ENCODE results near the gene RBM23. TPM values are rescaled to one million over a fixed set of nuclear protein-coding genes. Genes with fewer than 3 reads are reported as not detected.
"Not testable (repeated sequence)": the region's sequence is repeated elsewhere in the genome, so short reads cannot be mapped to it uniquely, and the experiment has no call there.

Gene RBM23
- polyA plus RNA-seq, 1 donor from 2014 or later: 83.7 TPM

GRCh38 chr14:22852940-22853767, 65.8 kb downstream of the RBM23 start:
- no peaks in the 10 kb centered on the region for H3F3A ChIP-seq (ENCODE audit: insufficient read depth, low read length, poor library complexity, severe bottlenecking)
- H2AFZ ChIP-seq (ENCODE audit: low read depth, low read length): no peak overlapping the region
- no peaks in the 10 kb centered on the region for H3K36me3 ChIP-seq (ENCODE audit: insufficient read depth, low read length)
- no peak overlapping the region for H3K9ac ChIP-seq (ENCODE audit: low read length)
- no peaks in the 10 kb centered on the region for H4K20me1 ChIP-seq (ENCODE audit: insufficient read depth)
- H3K4me3 ChIP-seq (ENCODE audit: low read length): peak overlapping the region; percentile 45
- no peaks in the 10 kb centered on the region for H3K9me3 ChIP-seq (ENCODE audit: low read length)
- H3K9me2 ChIP-seq (ENCODE audit: insufficient read depth, low read length): no peaks in the 10 kb centered on the region
- H3K27me3 ChIP-seq (ENCODE audit: insufficient read depth, low read depth, low read length): no peaks in the 10 kb centered on the region
- H3K27ac ChIP-seq (ENCODE audit: low read length): no peak overlapping the region
- peak; percentile 74 for TF ChIP-seq CTCF (IDR thresholded peaks at IDR 0.05; ENCODE audit: poor library complexity, severe bottlenecking)
- no peak for TF ChIP-seq REST (IDR thresholded peaks at IDR 0.05; ENCODE audit: borderline replicate concordance)
- peak; percentile 73 for TF ChIP-seq RAD21 (conservative IDR thresholded peaks at IDR 0.05)
- peak; percentile 75 for TF ChIP-seq SMC3 (conservative IDR thresholded peaks at IDR 0.05; ENCODE audit: poor library complexity)
- TF ChIP-seq MXI1 (conservative IDR thresholded peaks at IDR 0.05; ENCODE audit: poor library complexity, severe bottlenecking): peak; percentile 33
- H3K79me2 ChIP-seq (replicated peaks; ENCODE audit: insufficient read depth, low read length): no peaks in the 10 kb centered on the region
- H3K4me2 ChIP-seq (ENCODE audit: low read length): no peak overlapping the region

- Histone ChIP-seq H3K4me2 (ENCODE audit: low read length) (no peak overlapping the region), H2AFZ (ENCODE audit: low read depth, low read length) (no peak overlapping the region), H4K20me1 (ENCODE audit: insufficient read depth) (no peaks in the 10 kb centered on the region), H3K27me3 (ENCODE audit: insufficient read depth, low read depth, low read length) (no peaks in the 10 kb centered on the region), H3K36me3 (ENCODE audit: insufficient read depth, low read length) (no peaks in the 10 kb centered on the region), H3K79me2 (replicated peaks; ENCODE audit: insufficient read depth, low read length) (no peaks in the 10 kb centered on the region), H3K27ac (ENCODE audit: low read length) (no peak overlapping the region), H3K9ac (ENCODE audit: low read length) (no peak overlapping the region), H3F3A (ENCODE audit: insufficient read depth, low read length, poor library complexity, severe bottlenecking) (no peaks in the 10 kb centered on the region), H3K4me3 (ENCODE audit: low read length) (no peak overlapping the region), H3K9me2 (ENCODE audit: insufficient read depth, low read length) (no peaks in the 10 kb centered on the region), H3K9me3 (ENCODE audit: low read length) (no peaks in the 10 kb centered on the region)
- TF ChIP-seq SMC3 (conservative IDR thresholded peaks at IDR 0.05; ENCODE audit: poor library complexity): no peak
- TF ChIP-seq MXI1 (conservative IDR thresholded peaks at IDR 0.05; ENCODE audit: poor library complexity, severe bottlenecking): no peak
- no peak for TF ChIP-seq EZH2 (IDR thresholded peaks at IDR 0.05; ENCODE audit: borderline replicate concordance, insufficient read depth, low read length, poor library complexity, severe bottlenecking)
- TF ChIP-seq RAD21 (conservative IDR thresholded peaks at IDR 0.05): no peak
- no peak for TF ChIP-seq CTCF (IDR thresholded peaks at IDR 0.05; ENCODE audit: poor library complexity, severe bottlenecking)
- no peak for TF ChIP-seq TAF1 (IDR thresholded peaks at IDR 0.05; ENCODE audit: low read depth)
- no peak for TF ChIP-seq REST (IDR thresholded peaks at IDR 0.05; ENCODE audit: borderline replicate concordance)
- TF ChIP-seq EP300 (conservative IDR thresholded peaks at IDR 0.05; ENCODE audit: poor library complexity, severe bottlenecking): no peak
- no peak for TF ChIP-seq POLR2AphosphoS5 (IDR thresholded peaks at IDR 0.05)
These were observed 66.4 kb downstream of the RBM23 start for GRCh38 chr14:22852599-22852939.

GRCh38 chr14:22852178-22852577, 66.8 kb downstream of the RBM23 start:
- not testable (repeated sequence) for H2AFZ ChIP-seq (ENCODE audit: low read depth, low read length); H3K4me3 ChIP-seq (ENCODE audit: low read length); H3K4me2 ChIP-seq (ENCODE audit: low read length); H3K9me3 ChIP-seq (ENCODE audit: low read length); H3K27ac ChIP-seq (ENCODE audit: low read length); H3K36me3 ChIP-seq (ENCODE audit: insufficient read depth, low read length); H3K9me2 ChIP-seq (ENCODE audit: insufficient read depth, low read length); H4K20me1 ChIP-seq (ENCODE audit: insufficient read depth); H3K79me2 ChIP-seq (replicated peaks; ENCODE audit: insufficient read depth, low read length); H3K9ac ChIP-seq (ENCODE audit: low read length); H3K27me3 ChIP-seq (ENCODE audit: insufficient read depth, low read depth, low read length); H3F3A ChIP-seq (ENCODE audit: insufficient read depth, low read length, poor library complexity, severe bottlenecking)
